NCI-H748 (cell line): Measurements from ENCODE around the gene HKDC1.
"Not testable (repeated sequence)": the region's sequence is repeated elsewhere in the genome, so short reads cannot be mapped to it uniquely, and the experiment has no call there.

Experiments
- DNase-seq: peaks from one replicate; lab custom pipeline; 2025; ENCODE audit not compliant: unreplicated experiment; lab: John Stamatoyannopoulos, UW

The HKDC1 gene

GRCh38 chr10:69242040-69242851, 22.1 kb downstream of the HKDC1 start:
- no peak for DNase-seq

GRCh38 chr10:69242852-69243212, 22.7 kb downstream of the HKDC1 start:
- no peak for DNase-seq

GRCh38 chr10:69243817-69244216, 23.7 kb downstream of the HKDC1 start:
- DNase-seq, result no peak

GRCh38 chr10:69246036-69246435, 25.9 kb downstream of the HKDC1 start:
- no peak for DNase-seq

GRCh38 chr10:69246581-69247312, 26.6 kb downstream of the HKDC1 start:
- DNase-seq, result no peak

- DNase-seq, result no peak
These were observed 27.2 kb downstream of the HKDC1 start for GRCh38 chr10:69247313-69247710.

- DNase-seq, result no peak
These were observed 28.1 kb downstream of the HKDC1 start for GRCh38 chr10:69248117-69248730.

- no peak for DNase-seq
These were observed 29.9 kb downstream of the HKDC1 start for GRCh38 chr10:69250041-69250440.

GRCh38 chr10:69251417-69251816, 31.3 kb downstream of the HKDC1 start:
- DNase-seq, result not testable (repeated sequence)

- DNase-seq, result no peak
These were observed 33.0 kb downstream of the HKDC1 start for GRCh38 chr10:69253171-69253570.

GRCh38 chr10:69254877-69255276, 34.7 kb downstream of the HKDC1 start:
- no peak for DNase-seq

GRCh38 chr10:69259547-69260243, 39.6 kb downstream of the HKDC1 start:
- no peak for DNase-seq

GRCh38 chr10:69261184-69261583, 41.1 kb downstream of the HKDC1 start:
- no peak for DNase-seq

- DNase-seq, result no peak
These were observed 42.2 kb downstream of the HKDC1 start for GRCh38 chr10:69262292-69262751.

- no peak for DNase-seq
These were observed 45.4 kb downstream of the HKDC1 start for GRCh38 chr10:69265521-69265920.

- no peak for DNase-seq
These were observed 48.8 kb downstream of the HKDC1 start for GRCh38 chr10:69268761-69269416.

GRCh38 chr10:69269761-69270160, 49.6 kb downstream of the HKDC1 start:
- DNase-seq, result no peak

GRCh38 chr10:69270990-69271389, 50.9 kb downstream of the HKDC1 start:
- DNase-seq, result no peak

- no peak for DNase-seq
These were observed 52.5 kb downstream of the HKDC1 start for GRCh38 chr10:69272624-69273023.

- DNase-seq, result no peak
These were observed 55.3 kb downstream of the HKDC1 start for GRCh38 chr10:69275444-69275843.

- no peak for DNase-seq
These were observed 56.4 kb downstream of the HKDC1 start for GRCh38 chr10:69276503-69276902.
